B cell (primary cell): ENCODE measurements around the gene EML1. TPM values are rescaled to one million over a fixed set of nuclear protein-coding genes. Genes with fewer than 3 reads are reported as not detected.

Experiments used
- ATAC-seq: fragments of 200-7000 bp; cut with Tn5 transposase; one replicate; pipeline ENCODE4 v1.10.0; 2021; ENCODE audit warnings: low read depth, mild to moderate bottlenecking, moderate number of reproducible peaks, moderate library complexity
- CTCF ChIA-PET: fragments of 350-600 bp; sonication (Branson Sonifier 250); formaldehyde crosslinking; loops from one replicate; lab custom pipeline; 2021; ENCODE audit warnings: antibody characterized with exemption, inconsistent platforms; lab: Charles Lee
- POLR2A ChIA-PET: fragments of 350-600 bp; sonication (Branson Sonifier 250); formaldehyde crosslinking; loops from one replicate; lab custom pipeline; 2021; ENCODE audit warnings: antibody characterized with exemption; lab: Charles Lee
- DNase-seq: peaks from one replicate; pipeline ENCODE4 v3.0.0; 2013
- H2AFZ ChIP-seq: 2 replicates; pipeline ENCODE4 v1.6.1; 2012; ENCODE audit warnings: mild to moderate bottlenecking, low read depth, low read length; ENCODE audit not compliant: insufficient read depth, poor library complexity, severe bottlenecking
- H3K27ac ChIP-seq, 2 donors: 1 replicate in 1 of 2; 2 replicates in 1 of 2; pipeline ENCODE4 v1.5.1; 2012 to 2013; ENCODE audit warnings: low read length in 2 of 2, mild to moderate bottlenecking in 2 of 2, moderate library complexity in 1 of 2
- H3K27me3 ChIP-seq, 4 experiments: fragments of 200-600 bp in 1 of 4; sonication (generic) in 1 of 4; replicated peaks in 1 of 4; 1 replicate in 2 of 4; 2 replicates in 2 of 4; pipeline versions ENCODE4 v1.6.1 to v1.7.0; 2013 to 2016; ENCODE audit warnings: low read length in 3 of 4, mild to moderate bottlenecking in 2 of 4, mixed read lengths in 1 of 4, moderate library complexity in 1 of 4; ENCODE audit not compliant: insufficient read depth in 4 of 4, control insufficient read depth in 3 of 4; ENCODE audit errors: control extremely low read depth in 1 of 4
- H3K36me3 ChIP-seq, 2 experiments: replicated peaks in 1 of 2; 1 replicate in 1 of 2; 2 replicates in 1 of 2; pipeline versions ENCODE4 v1.6.1 to v1.7.1; 2013; ENCODE audit warnings: low read length in 1 of 2; ENCODE audit not compliant: insufficient read depth in 2 of 2, control insufficient read depth in 1 of 2; ENCODE audit errors: control extremely low read depth in 1 of 2, extremely low read depth in 1 of 2
- H3K4me1 ChIP-seq, 2 donors: fragments of 200-600 bp in 1 of 2; sonication (generic) in 1 of 2; 1 replicate in 1 of 2; 2 replicates in 1 of 2; pipeline versions ENCODE4 v1.5.1 to v1.6.1; 2013 to 2017; ENCODE audit warnings: low read length in 2 of 2; ENCODE audit not compliant: control insufficient read depth in 2 of 2, insufficient read depth in 2 of 2
- H3K4me2 ChIP-seq: replicated peaks from 2 replicates; pipeline ENCODE3; 2012; ENCODE audit warnings: mild to moderate bottlenecking, low read depth, low read length; ENCODE audit not compliant: poor library complexity, severe bottlenecking
- H3K4me3 ChIP-seq, 5 experiments: fragments of 200-600 bp in 1 of 5; sonication (generic) in 1 of 5; 1 replicate in 3 of 5; 2 replicates in 2 of 5; pipeline versions ENCODE4 v1.5.1 to v1.7.0; 2011 to 2016; ENCODE audit warnings: low read length in 4 of 5, mild to moderate bottlenecking in 4 of 5, low read depth in 2 of 5, control low read depth in 1 of 5, moderate library complexity in 1 of 5; ENCODE audit not compliant: insufficient read depth in 1 of 5; ENCODE audit errors: control extremely low read depth in 1 of 5, extremely low read depth in 1 of 5
- H3K79me2 ChIP-seq: fragments of 200-600 bp; sonication (generic); one replicate; pipeline ENCODE4 v1.6.0; 2016; ENCODE audit warnings: low read length; ENCODE audit not compliant: control insufficient read depth, insufficient read depth
- H3K9ac ChIP-seq: fragments of 200-600 bp; sonication (generic); 2 replicates; pipeline ENCODE4 v1.6.1; 2017; ENCODE audit warnings: mild to moderate bottlenecking, low read length, moderate library complexity
- H3K9me3 ChIP-seq, 3 donors: one replicate each; pipeline versions ENCODE4 v1.6.1 to v1.7.1; 2013; ENCODE audit warnings: low read length in 2 of 3; ENCODE audit not compliant: control insufficient read depth in 2 of 3, insufficient read depth in 1 of 3; ENCODE audit errors: control extremely low read depth in 1 of 3
- H4K20me1 ChIP-seq: 2 replicates; pipeline ENCODE4 v1.6.0; 2012; ENCODE audit warnings: mild to moderate bottlenecking, low read length; ENCODE audit not compliant: insufficient read depth, control insufficient read depth, poor library complexity, severe bottlenecking
- H3K27ac Mint-ChIP-seq: one replicate; pipeline ENCODE4 v1.8.0; 2021; ENCODE audit warnings: mixed read lengths
- H3K27me3 Mint-ChIP-seq: one replicate; pipeline ENCODE4 v1.8.0; 2021; ENCODE audit warnings: mixed read lengths
- H3K4me1 Mint-ChIP-seq: one replicate; pipeline ENCODE4 v1.8.0; 2021; ENCODE audit warnings: mixed read lengths
- H3K4me3 Mint-ChIP-seq: one replicate; pipeline ENCODE4 v1.8.0; 2021; ENCODE audit warnings: mixed read lengths
- H3K9me3 Mint-ChIP-seq: one replicate; pipeline ENCODE4 v1.8.0; 2022; ENCODE audit warnings: mixed read lengths; ENCODE audit not compliant: insufficient read depth
- CTCF ChIP-seq: fragments of 200-600 bp; IDR thresholded peaks from one replicate; pipeline ENCODE4 v1.8.0; 2022; ENCODE audit warnings: antibody characterized with exemption, mild to moderate bottlenecking
- EZH2 ChIP-seq: IDR thresholded peaks from 2 replicates; pipeline ENCODE4 v1.6.1; 2012; ENCODE audit warnings: borderline replicate concordance, low read depth, mild to moderate bottlenecking, moderate library complexity, low read length; ENCODE audit not compliant: insufficient read depth, poor library complexity, severe bottlenecking
- WGBS: methylation state at CpG from one replicate; pipeline ENCODE4 v1.1.5; 2013; ENCODE audit warnings: missing lambda C conversion rate; ENCODE audit not compliant: insufficient coverage; 5-methylcytosine and 5-hydroxymethylcytosine counted together
- intact Hi-C: fragments of 100-400 bp; cut with micrococcal nuclease; formaldehyde crosslinking; loops from one replicate; pipeline ENCODE4 v1.10.0; 2022
- polyA plus RNA-seq: library from polyadenylated mRNA; depleted of rRNA; stranded (reverse); fragments of >200 nt; gene quantifications from 2 replicates; pipeline ENCODE4 v1.2.3, GENCODE V29; 2012
- total RNA-seq, 2 donors: library from RNA; stranded (reverse); fragments of 120-200 nt in 1 of 2; gene quantifications; 1 replicate in 1 of 2; 2 replicates in 1 of 2; pipeline versions ENCODE4 v1.2.3 to v1.2.4, GENCODE V29; 2013 to 2022

EML1 gene
- total and polyA plus RNA-seq, 2 donors (not counting 1 experiment from before 2014, with no cell fraction given) = not detected

- intact Hi-C loops = no loop called here
- Histone ChIP-seq H3K36me3 (no peaks in the 10 kb centered on the region), H3K9ac (no peak overlapping the region), H3K27me3 (peaks cover 0 to 7% (median 0%) of the 10 kb centered on the region in 4 experiments), H3K27ac (no peak overlapping the region), H2AFZ (no peak overlapping the region), H3K4me2 (no peak overlapping the region), H4K20me1 (no peaks in the 10 kb centered on the region), H3K9me3 (no peaks in the 10 kb centered on the region), H3K4me1 (no peaks in the 10 kb centered on the region), H3K4me3 (no peak overlapping the region), H3K79me2 (no peaks in the 10 kb centered on the region)
- POLR2A ChIA-PET = no interaction called here
- ATAC-seq = no peak
- Mint-ChIP-seq H3K4me3 (no peak overlapping the region), H3K27me3 (peaks cover 25% of the 10 kb centered on the region), H3K4me1 (no peaks in the 10 kb centered on the region), H3K27ac (no peak overlapping the region), H3K9me3 (no peaks in the 10 kb centered on the region)
- WGBS = 81% methylated on average over 4 of the region's 5 CpGs
- CTCF ChIA-PET = interaction anchor here (1.2 kb wide), 1 partner anchor 8 kb away, joined by 3 read pairs; no protein-coding TSS in a partner anchor
- DNase-seq = no peak
- TF ChIP-seq EZH2 = no peak
These were observed 61.6 kb downstream of the EML1 start for GRCh38 chr14:99854831-99855230.

GRCh38 chr14:99855271-99855670 is 62.1 kb downstream of the EML1 start:
- H2AFZ ChIP-seq = no peak overlapping the region
- no peaks in the 10 kb centered on the region for H3K36me3 ChIP-seq
- no peak for TF ChIP-seq CTCF
- TF ChIP-seq EZH2 = no peak
- intact Hi-C loops = no loop called here
- H3K4me2 ChIP-seq = no peak overlapping the region
- H3K9ac ChIP-seq = no peak overlapping the region
- DNase-seq (no peak), ATAC-seq (no peak)
- H3K9me3 ChIP-seq = no peaks in the 10 kb centered on the region
- H3K4me1 ChIP-seq = no peaks in the 10 kb centered on the region
- POLR2A ChIA-PET = no interaction called here
- peaks cover 27% of the 10 kb centered on the region for H3K27me3 Mint-ChIP-seq
- peaks cover 0 to 8% (median 0%) of the 10 kb centered on the region in 4 experiments for H3K27me3 ChIP-seq
- H3K4me3 ChIP-seq = no peak overlapping the region
- CTCF ChIA-PET = interaction anchor here (1.2 kb wide), 1 partner anchor 9 kb away, joined by 3 read pairs; no protein-coding TSS in a partner anchor
- no peak overlapping the region for H3K4me3 Mint-ChIP-seq
- no peak overlapping the region for H3K27ac Mint-ChIP-seq
- H4K20me1 ChIP-seq = no peaks in the 10 kb centered on the region
- no peaks in the 10 kb centered on the region for H3K4me1 Mint-ChIP-seq
- H3K79me2 ChIP-seq = no peaks in the 10 kb centered on the region
- H3K9me3 Mint-ChIP-seq = no peaks in the 10 kb centered on the region
- H3K27ac ChIP-seq = no peak overlapping the region
